GM12892 (cell line): ENCODE data around the gene OR10A3.

Experiments
- POLR2A ChIP-seq: IDR thresholded peaks from 2 replicates; pipeline ENCODE4 v1.6.1; 2011; ENCODE audit warnings: low read depth, low read length, control low read depth
- POLR2AphosphoS5 ChIP-seq: IDR thresholded peaks from 2 replicates; pipeline ENCODE4 v1.6.1; 2011; ENCODE audit warnings: low read depth, low read length, control low read depth
- TAF1 ChIP-seq: IDR thresholded peaks from 2 replicates; pipeline ENCODE4 v1.6.1; 2011; ENCODE audit warnings: low read depth, mild to moderate bottlenecking, control low read depth, low read length, borderline replicate concordance

GRCh38 chr11:7944123-7944522 is 2.6 kb upstream of the OR10A3 start:
- TF ChIP-seq POLR2A (no peak), TAF1 (no peak), POLR2AphosphoS5 (no peak)
